GM19025 (cell line): ENCODE data around the gene PLBD1.

Experiments
- ATAC-seq: cut with Tn5 transposase; IDR thresholded peaks from one replicate; pipeline ENCODE4 v1.9.1; 2021; ENCODE audit warnings: mild to moderate bottlenecking, low read depth, moderate library complexity; ENCODE audit not compliant: unreplicated experiment

The PLBD1 gene

GRCh38 chr12:14571779-14572178 lies 4.1 kb upstream of the PLBD1 start:
- ATAC-seq: no peak

GRCh38 chr12:14570231-14570630 lies 2.5 kb upstream of the PLBD1 start:
- no peak for ATAC-seq

- ATAC-seq: no peak
These were observed 3.2 kb downstream of the PLBD1 start for GRCh38 chr12:14564336-14564959.

GRCh38 chr12:14563046-14563445 lies 4.6 kb downstream of the PLBD1 start:
- ATAC-seq: no peak

- ATAC-seq: no peak
These were observed 5.4 kb downstream of the PLBD1 start for GRCh38 chr12:14562279-14562678.

GRCh38 chr12:14561677-14562238 lies 5.9 kb downstream of the PLBD1 start:
- no peak for ATAC-seq

GRCh38 chr12:14560904-14561574 lies 6.6 kb downstream of the PLBD1 start:
- no peak for ATAC-seq

GRCh38 chr12:14558473-14558959 lies 9.2 kb downstream of the PLBD1 start:
- ATAC-seq: no peak

- ATAC-seq: no peak
These were observed 9.7 kb downstream of the PLBD1 start for GRCh38 chr12:14557966-14558365.

- no peak for ATAC-seq
These were observed 13.2 kb downstream of the PLBD1 start for GRCh38 chr12:14554281-14555007.

GRCh38 chr12:14548609-14549008 lies 19.1 kb downstream of the PLBD1 start:
- no peak for ATAC-seq

- ATAC-seq: no peak
These were observed 20.1 kb downstream of the PLBD1 start for GRCh38 chr12:14547571-14547970.

GRCh38 chr12:14545144-14546124 lies 22.2 kb downstream of the PLBD1 start:
- no peak for ATAC-seq

GRCh38 chr12:14540801-14541462 lies 26.8 kb downstream of the PLBD1 start:
- no peak for ATAC-seq

- ATAC-seq: no peak
These were observed 30.6 kb downstream of the PLBD1 start for GRCh38 chr12:14537088-14537487.

- ATAC-seq: no peak
These were observed 35.5 kb downstream of the PLBD1 start for GRCh38 chr12:14532152-14532551.

- ATAC-seq: no peak
These were observed 41.7 kb downstream of the PLBD1 start for GRCh38 chr12:14525964-14526363.

- ATAC-seq: no peak
These were observed 45.9 kb downstream of the PLBD1 start for GRCh38 chr12:14521822-14522221.

- no peak for ATAC-seq
These were observed 52.7 kb downstream of the PLBD1 start for GRCh38 chr12:14514946-14515345.
